ENCODE results near the gene CBX3. TPM values are rescaled to one million over a fixed set of nuclear protein-coding genes. Genes with fewer than 3 reads are reported as not detected.

The CBX3 gene
- total and polyA plus RNA-seq, 2 of the 8 experiments (the other 6 are each of a cell fraction or from before 2014, with no cell fraction given): 71.3 to 258 TPM

DNA sequence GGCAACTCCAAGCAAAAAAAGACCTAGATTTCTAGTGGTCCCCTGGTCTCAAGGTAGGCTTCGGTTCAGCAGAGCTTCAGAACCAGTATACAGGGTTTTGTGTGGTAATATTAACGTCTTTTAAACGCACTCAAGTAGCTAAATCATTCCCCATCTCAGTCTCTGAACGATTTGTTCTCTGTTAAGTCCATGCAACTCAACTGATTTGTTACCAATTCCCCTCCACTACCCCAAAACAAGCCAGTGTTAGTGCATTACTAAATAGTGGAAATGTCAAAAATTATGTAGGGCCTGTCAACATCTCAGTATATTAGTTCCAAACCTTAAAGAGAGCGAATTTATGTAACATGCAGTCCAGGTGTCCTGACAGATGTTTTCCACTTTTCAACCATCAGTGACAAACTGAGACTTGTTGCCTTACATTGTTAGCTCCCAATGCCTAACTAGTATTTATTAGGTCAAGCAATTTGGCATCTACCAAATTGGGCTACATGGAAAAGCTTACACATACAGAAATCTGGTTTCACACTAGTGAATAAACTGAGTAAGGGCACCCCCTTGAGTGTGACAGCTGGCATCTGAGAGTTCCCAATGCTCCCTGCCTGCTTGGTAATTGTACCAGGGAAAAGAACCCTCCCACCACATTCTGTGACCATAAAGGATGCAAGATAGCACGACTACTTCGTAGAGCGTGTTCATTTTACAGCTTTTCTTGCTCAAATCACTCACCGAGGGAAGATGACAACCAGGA, 13.2 kb upstream of the CBX3 start (continued):
- TF ChIP-seq TBP (IDR thresholded peaks at IDR 0.05; ENCODE audit: low read depth, low read length): no peak

Data from H1 (cell line).